HUDEP-2 (cell line): ENCODE data around the gene HYDIN.
"Not testable (repeated sequence)": the region's sequence is repeated elsewhere in the genome, so short reads cannot be mapped to it uniquely, and the experiment has no call there.

ENCODE experiments used
- DNase-seq, 76 experiments: peaks; one replicate each; lab custom pipeline; 2025; ENCODE audit not compliant: unreplicated experiment in 76 of 76; lab: John Stamatoyannopoulos, UW

The HYDIN gene

DNA sequence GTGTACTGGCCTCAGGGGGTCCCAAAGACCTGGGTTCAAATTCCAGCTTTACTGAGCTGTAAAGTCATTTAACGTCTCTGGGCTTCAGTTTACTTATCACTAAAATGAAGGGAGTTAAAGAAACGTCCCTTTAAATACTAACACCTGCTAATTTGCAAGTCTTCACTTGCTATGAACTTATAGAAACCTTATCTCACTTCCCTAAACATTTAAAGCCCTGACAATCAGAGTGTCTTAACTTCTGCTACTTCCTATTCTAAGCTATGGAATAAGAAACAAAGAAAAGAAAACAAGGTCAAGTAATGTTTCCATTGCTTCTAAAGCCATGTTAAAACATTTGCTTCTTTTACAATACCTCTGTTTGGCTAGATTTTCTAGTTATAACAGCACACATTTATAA lies 87.3 kb downstream of the HYDIN start:
- not testable (repeated sequence) for DNase-seq

DNA sequence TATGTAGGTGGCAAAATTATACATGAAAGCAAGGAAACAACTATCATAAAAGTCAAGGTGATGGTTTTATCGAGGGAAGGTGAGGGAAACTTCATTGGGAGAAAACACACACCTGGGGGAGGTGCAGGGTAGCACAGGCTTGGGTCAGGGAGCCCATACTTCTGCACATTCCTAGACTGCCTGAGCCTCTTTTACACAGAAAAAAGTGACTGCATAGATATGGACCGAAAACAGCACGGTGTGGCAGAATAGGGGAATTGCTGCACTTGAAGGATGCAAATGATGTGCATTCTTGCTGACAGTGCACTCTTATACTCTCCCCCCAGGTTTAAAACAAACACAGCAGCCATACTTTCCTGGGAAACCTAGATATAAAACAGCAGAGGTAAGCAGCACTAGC lies 120.0 kb downstream of the HYDIN start:
- not testable (repeated sequence) for DNase-seq

DNA sequence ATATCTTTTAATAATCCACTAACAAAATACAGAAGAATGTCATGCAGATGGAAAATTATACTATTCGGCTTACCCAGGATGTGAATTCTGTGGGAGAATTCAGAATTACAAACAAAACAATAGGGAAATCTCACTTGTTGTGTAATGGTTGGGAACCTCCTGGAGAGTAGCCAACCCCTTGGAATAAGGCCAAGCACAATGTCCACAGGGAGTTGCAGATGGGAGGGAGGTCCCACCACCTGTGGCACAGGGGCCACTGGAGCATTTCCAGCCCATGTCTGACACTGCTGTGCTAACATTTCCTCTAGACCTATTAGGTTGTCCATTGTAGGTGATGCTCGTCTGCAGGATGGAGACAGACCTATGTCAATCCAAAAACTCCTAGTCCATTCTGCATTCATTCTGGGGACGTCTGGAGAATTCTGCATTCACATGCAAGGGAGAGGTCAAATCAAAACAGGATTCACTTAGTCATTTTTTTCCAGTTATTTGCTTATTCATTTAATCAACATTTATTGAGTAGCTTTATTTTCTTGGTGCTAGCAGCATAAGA lies 120.8 kb downstream of the HYDIN start:
- not testable (repeated sequence) for DNase-seq

DNA sequence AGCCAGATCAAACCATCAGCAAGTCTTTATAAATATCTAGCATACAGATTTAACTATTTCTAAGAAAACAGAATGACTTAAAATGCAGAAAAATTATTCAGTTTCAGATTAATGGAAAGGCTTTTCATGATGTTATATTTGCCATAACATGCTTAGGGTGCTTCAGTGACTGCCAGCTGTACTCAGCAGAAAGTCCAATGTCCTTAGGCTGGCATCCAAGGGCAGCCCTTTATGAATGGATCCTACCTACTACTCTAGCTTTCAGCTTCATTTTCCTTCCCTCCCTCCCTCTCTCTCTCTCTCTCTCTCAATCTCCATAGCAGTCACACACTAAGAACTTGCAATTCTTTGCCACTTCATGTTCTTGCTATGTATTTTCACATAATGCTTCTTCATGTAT lies 124.6 kb downstream of the HYDIN start:
- DNase-seq, result not testable (repeated sequence)

DNA sequence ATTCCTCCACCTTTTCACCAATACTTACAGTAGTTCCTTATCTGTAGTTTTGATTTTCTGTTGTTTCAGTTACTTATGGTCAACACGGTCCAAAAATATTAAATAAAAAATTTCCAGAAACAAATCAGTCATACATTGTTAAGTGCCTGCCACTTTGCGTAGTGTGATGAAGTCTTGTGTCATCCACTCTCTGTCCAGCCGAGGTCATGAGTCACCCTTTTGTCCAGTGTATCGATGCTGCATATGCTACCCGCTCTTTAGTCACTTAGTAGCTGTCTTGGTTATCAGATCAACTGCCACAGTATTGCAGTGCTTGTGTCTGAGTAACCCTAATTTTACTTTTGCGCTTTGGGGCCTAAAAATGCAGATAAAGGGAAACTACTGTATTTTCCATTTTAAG lies 146.9 kb downstream of the HYDIN start:
- not testable (repeated sequence) for DNase-seq

DNA sequence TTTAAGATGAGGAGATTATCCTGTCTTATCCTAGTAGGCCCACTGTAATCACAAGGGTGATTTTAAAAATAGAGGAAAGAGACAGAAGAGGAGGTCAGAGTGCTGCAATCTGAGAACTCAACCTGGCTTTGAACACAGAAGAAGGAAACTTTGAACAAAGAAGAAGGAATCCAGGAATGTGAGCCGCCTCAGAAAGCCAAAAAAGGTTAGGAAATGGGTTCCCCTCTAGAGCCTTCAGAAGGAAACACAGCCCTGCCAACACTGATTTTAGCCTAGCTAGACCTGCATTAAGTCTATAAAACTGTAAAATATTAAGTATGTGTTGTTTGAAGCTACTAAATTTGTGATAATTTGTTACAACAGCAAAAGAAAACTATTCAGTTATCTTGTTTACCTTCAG lies 149.7 kb downstream of the HYDIN start:
- not testable (repeated sequence) for DNase-seq

DNA sequence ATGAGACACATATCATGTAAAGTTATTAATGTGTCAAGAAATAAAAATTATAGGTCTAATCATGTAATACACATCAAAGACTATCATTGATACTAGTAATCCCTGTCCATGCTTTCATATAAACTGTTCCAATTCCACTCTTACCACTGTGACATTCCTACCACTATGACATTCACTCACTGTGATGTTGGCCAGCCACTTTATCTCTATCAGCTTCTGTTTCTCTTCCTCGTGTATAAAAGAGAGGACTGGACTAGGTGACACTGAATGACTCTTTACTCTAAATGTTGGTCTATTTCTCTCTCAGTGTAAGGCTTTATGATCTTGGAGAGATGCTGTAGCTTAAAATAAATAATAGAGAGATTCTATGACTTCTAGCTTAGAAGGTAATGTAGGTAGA lies 150.3 kb downstream of the HYDIN start:
- not testable (repeated sequence) for DNase-seq

DNA sequence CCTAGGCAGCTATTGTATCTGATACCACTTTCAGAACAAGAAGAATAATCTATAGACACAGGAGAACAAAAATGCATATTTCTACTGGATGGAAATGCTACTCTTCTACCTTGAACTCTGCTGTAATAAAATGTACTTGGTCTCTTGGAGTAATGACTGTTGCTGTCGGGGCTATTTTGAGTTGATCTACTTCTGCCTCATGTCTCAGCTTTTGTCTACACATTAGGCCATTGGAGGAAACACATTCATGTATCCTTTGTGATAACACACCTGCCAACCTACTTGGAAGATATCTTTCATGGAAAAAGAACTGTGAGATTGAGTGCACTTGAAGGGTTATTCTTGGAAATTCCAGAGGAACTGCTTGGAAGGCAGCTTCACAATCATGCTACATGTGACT lies 159.9 kb downstream of the HYDIN start:
- DNase-seq, result not testable (repeated sequence)

DNA sequence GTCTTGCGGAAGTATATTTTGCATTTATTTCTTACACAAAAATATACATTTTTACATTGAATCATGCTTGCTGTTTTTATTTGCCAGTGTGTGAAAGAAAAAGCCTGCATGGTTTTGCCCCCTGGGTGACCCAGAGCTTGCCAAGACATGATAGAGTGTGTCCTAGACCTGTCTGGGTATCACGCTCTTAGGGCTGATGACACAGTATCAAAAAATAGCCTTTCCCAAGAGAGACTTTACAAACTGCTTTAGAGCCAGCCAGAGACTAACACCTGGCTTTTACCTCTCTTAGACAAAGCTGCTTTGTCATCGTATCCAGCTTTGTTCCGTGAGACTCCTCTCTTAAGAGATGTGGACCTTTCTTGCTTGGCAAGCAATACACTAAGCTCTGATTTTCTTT lies 160.7 kb downstream of the HYDIN start:
- DNase-seq, result not testable (repeated sequence)

DNA sequence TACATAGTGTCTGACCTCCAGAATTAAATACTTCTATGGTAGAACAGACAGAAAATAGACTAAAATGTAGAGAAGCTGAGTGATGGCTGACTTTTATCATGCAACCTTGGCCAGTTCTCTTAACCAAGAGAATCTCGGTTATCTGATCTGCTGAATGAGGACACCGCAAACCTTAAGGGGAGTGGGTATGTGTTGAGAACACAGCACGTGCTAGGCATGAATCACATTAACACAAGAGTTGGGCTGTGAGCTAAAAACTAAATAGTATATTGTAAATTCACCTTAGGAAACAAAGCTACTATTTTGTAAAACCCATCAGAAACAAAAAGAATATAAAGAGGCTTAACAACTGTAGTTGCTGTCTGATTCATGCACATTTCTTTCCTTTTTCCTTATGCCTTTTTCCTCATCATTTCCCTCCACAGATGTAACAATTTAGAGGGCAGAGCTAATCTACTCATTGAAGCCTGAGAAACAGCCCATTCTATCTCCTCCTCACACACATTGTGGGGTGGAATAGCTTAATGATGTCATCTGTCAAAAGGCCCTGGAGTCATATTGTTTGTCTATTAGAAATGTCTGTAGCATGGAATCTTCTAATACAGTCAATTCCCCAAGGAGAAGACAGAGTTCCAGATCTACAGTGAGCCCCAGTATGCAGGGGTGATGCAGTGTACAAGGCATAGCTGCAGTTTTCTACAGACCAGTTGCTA lies 176.5 kb downstream of the HYDIN start:
- DNase-seq, result not testable (repeated sequence)

DNA sequence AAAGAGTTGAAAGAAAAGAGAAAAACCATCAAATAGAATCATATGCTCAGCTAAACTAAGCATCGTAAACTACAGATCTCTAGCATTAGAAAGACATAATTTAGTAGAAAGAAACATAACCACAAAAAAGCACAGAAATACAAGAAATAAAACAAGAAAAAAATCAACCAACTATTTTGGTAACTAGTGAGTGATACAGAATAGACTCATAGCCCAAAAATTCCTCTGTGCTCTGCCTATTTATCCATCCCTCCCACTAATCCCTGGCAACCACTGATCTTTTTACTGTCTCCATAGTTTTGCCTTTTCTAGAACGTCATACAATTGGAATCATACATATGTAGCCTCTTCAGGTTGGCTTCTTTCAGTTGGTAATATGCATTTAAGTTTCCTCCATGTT lies 180.2 kb downstream of the HYDIN start:
- DNase-seq, result not testable (repeated sequence)

DNA sequence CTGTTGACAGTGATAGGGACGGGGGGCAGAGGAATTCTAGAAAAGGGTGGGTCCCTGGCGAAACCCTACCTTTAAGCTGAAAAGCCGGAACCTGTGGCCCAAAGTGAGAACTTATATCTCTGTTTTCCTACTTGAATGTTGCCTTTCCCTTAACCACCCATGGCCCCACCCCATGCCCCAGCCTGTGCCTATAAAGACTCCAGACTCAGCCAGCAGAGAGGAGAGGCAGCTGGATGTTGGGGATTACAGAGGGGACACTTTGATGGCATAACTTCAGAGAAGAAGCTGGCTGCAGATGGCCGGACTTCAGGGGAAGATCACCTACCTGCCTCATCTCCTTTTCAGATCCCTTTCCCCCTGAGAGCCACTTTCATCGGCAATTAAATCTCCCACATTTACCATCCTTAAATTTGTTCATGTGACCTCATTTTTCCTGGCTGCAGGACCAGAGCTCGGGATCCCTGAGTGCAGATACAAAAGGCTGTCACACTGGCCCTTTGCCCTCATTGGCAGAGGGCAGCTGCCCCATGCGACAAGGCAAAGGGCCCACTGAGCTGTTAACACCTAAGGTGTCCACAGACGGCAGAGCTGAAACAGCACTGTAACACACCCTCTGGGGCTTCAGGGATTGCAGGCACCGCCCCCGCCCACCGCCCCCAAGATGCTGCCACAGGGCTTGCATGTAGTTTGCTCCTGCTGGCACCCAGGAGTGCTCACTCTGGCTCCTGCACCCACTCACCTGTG lies 191.0 kb downstream of the HYDIN start:
- DNase-seq, result not testable (repeated sequence)

DNA sequence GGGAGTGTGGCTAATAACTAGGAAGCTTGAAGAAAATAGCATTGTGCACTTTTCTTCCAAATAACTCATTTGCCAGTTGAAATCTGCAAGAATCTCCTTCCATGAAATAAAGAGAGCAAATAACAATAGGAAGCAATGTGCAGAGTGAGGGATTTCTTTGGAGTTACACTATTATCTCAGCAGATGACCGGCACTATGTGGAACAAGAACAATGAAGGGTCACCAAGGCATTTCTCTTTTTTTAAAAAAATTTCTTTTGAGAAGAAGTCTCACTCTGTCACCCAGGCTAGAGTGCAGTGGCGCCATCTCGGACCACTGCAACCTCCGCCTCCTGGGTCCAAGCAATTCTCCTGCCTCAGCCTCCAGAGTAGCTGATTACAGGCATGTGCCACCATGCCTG lies 192.1 kb downstream of the HYDIN start:
- not testable (repeated sequence) for DNase-seq

DNA sequence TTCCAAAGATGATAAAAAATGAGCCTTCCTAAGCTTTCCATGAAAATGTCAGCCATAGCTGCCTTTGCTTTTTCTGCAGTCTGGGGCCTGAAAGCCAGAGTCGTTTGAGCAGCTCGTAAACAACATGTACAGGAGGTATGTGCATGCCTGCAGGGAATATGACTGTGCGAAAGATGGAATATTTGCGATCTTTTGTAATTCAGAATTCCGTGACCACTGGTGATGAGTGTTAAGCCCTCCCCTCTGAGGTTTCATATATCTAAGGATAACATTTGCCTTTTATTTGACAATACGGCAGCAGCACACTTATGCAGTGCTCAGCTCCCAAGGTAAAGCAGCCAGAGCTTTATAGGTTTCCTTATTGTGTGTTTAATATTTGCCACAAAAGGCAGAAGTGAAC lies 192.5 kb downstream of the HYDIN start:
- DNase-seq, result not testable (repeated sequence)

DNA sequence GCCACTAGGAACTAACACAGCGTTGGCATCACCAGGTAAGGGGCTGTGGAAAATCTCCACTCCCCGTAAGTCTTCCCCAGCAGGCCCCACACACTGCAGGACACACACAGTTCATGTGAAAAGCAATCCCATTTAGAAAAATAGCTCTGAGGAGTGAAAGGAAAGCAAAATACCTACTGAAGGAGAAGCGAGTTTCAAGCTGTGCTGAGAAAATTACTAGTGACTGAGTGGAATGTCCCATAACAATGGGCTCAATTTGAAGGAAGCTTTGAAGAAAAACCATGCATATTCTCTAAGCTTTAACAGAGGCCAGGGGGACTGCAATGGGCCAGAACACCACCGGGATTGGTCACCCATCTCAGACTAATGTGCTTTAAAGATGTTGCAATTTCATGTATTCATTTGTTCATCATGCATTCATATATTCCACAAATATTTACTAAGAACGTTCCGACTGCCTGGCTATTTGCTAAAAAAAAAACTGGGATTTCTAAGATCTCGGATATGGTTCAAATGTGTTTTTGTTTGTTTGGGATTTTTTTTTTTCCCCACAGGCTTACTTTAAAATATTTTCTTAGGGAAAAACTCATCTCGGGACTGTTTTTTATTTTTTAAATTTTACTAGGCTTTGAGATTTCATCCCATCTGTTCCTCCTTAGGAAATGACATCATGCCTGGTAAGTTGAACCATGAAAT lies 202.3 kb downstream of the HYDIN start:
- DNase-seq, result not testable (repeated sequence)

DNA sequence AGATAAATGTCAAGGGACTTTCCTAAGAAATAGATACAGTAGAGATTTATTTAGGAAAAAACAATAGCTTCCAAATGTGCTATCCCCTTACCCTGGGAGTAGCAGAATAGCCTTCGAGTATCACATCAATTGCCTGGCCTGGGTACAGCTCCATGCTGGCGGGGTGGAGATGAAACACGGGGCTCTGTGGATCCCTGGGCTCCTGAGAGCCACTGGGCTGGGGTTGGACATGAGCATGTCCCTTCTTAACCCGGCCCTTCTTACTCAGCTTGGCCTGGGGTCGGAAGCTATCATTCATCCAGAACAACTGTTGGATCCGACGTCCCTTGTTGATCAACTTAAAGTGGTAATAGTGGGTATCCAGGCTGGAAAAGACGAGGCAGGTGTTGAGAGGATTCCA lies 203.0 kb downstream of the HYDIN start:
- not testable (repeated sequence) for DNase-seq

DNA sequence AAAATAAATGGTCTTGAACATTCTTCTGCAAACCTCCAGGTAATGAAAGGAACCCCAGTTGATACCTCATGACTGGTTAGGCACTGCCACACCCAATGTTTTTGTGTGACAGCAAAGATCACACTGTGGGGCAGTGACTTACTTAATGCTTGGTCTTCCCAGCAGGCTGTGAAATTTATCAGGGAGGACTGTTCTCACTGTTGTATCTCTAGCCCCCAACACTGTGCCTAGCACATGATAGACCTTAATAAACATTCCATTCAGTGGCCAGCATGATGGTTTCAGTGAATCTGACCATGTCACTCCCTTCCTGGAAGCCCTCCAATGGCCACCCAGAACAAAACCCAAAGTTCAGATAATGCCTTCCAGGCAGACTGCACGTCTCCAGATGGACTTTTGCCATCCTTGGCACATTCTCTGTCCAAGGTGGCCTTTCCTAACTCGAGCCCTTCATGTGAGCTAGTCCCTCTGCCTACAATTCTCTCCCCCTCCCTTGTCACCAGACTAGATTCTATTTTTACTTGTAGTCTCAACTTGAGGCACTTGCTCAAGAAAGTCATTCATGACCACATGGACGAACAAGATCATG lies 206.6 kb downstream of the HYDIN start:
- DNase-seq, result not testable (repeated sequence)

DNA sequence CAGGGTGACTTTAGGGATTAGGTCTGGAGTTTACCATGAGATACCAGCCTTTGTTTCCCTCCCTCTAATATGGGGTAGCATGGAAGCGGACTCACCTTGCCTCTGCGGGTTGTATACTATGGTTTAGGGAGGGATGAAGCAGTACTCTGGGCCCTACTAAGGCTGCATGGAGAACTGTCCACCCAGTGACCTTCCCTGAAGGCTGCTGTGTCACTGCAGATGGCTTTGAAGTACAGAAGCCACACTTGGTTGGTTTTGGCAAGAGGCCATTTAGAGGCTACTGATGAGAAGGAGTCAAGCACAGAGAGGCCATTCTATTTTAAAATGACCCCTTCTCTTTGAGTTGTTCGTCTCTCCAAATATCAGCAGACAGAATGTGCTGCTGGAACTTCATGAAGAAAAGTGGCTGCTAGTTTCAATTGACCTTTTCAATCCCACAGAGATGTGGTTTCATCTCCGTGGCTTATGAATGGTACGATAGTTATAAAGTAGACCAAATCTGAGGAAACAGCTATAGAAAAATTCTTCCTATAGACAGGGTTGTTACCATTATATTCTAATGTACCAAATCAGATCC lies 208.5 kb downstream of the HYDIN start:
- not testable (repeated sequence) for DNase-seq

DNA sequence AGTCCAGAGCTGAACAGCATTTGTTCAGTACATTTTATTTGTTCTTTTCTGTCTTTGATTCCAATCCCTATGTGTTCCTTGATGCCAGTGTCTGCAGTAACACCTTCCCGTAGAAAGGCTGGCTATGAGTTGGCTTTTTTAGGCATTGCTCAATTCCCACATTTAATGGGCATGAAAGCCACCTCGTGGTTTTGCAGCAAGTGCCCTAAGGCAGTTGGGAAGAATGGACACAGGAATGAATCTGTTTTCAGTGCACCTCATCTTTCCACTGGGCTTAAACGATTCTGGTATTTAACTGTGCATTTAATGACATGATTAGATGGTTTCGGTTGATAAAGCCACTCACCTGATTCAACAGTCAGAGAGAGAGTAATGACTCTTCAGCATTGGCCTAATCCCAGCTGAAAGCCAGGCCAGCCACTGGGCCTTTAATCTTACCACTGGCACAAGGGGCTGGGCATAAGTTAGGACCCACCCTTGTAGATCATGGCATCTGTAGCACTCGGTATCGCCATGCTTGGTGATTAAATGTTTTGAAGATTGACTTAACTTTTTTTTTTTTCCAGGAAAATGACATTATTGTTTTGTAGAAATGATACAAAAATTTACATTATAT lies 211.3 kb downstream of the HYDIN start:
- not testable (repeated sequence) for DNase-seq

DNA sequence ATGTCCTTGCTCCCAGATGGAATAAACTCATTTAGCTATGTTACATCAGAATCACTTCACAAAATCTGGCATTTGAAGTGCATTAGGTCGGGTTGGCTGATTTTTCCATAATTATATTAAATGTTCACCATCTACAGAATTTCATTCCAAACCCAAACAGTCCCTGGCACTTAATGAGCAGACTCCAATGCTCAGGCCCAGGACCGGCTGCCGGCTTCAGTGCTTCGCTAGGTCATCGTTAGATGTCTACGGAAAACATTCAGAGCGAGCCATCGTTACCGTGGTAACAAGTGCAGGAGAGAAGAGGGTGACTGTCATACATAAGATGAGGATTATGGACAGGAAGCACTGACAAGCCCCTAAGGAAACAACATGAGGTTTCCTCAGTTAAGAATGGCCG lies 215.1 kb downstream of the HYDIN start:
- DNase-seq, result not testable (repeated sequence)
